ENCODE data around the gene IL37. TPM values are rescaled to one million over a fixed set of nuclear protein-coding genes. Genes with fewer than 3 reads are reported as not detected.

IL37 gene
- total and polyA plus RNA-seq, 2 of the 13 experiments (the other 11 are each of a cell fraction or from before 2014, with no cell fraction given): not detected

- TF ChIP-seq RBAK (CRISPR knock-in tag; IDR thresholded peaks at IDR 0.05) (no peak), ZNF660 (CRISPR knock-in tag; IDR thresholded peaks at IDR 0.05; ENCODE audit: borderline replicate concordance, low read depth) (no peak), ZFP41 (CRISPR knock-in tag; IDR thresholded peaks at IDR 0.05; ENCODE audit: borderline replicate concordance) (no peak), ESRRA (CRISPR knock-in tag; IDR thresholded peaks at IDR 0.05; ENCODE audit: low read depth) (no peak)
Measured at GRCh38 chr2:112889976-112890375, 21.0 kb upstream of the IL37 start (continued).

- no peak for DNase-seq (ENCODE audit: low spot score)
- no peak overlapping the region for H3K27ac ChIP-seq (ENCODE audit: extremely low read length, insufficient read depth, low read length)
- POLR2A ChIA-PET: no interaction called here
Measured at GRCh38 chr2:112891385-112891831, 19.6 kb upstream of the IL37 start.

GRCh38 chr2:112893752-112894151 is 17.2 kb upstream of the IL37 start:
- Histone ChIP-seq H4K20me1 (ENCODE audit: insufficient read depth, low read length) (no peaks in the 10 kb centered on the region), H3K4me3 (replicated peaks in 1 of 3; ENCODE audit: insufficient read depth in 1 of 3, low read depth in 2 of 3, low read length in 3 of 3) (no peak overlapping the region), H3K9ac (ENCODE audit: insufficient read depth, low read depth, low read length) (no peak overlapping the region), H3K4me1 (ENCODE audit: insufficient read depth, low read length) (no peaks in the 10 kb centered on the region), H3K4me2 (ENCODE audit: low read depth, low read length) (no peak overlapping the region), H3K9me3 (ENCODE audit: low read length) (no peaks in the 10 kb centered on the region), H3K27me3 (ENCODE audit: control insufficient read depth in 1 of 2, insufficient read depth in 2 of 2, low read length in 2 of 2) (peaks cover 0 to 17% of the 10 kb centered on the region in 2 experiments; a peak in 2 of 5 replicates), H3K27ac (ENCODE audit: extremely low read length, insufficient read depth, low read length) (no peak overlapping the region), H2AFZ (ENCODE audit: low read length) (no peak overlapping the region), H3K79me2 (ENCODE audit: insufficient read depth, low read length) (no peaks in the 10 kb centered on the region), H3K36me3 (replicated peaks in 1 of 2; ENCODE audit: control insufficient read depth in 1 of 2, insufficient read depth in 2 of 2, low read length in 2 of 2) (no peaks in the 10 kb centered on the region)
- in situ Hi-C loops (cut with HindIII; ENCODE audit: extremely low pct_ligation_motif_present, low pct_unique_long_range_greater_than_20kb): no loop called here
- DNase-seq (ENCODE audit: low spot score) (no peak), ATAC-seq (no peak), FAIRE-seq (no peak)
- intact Hi-C loops (cut with micrococcal nuclease; ENCODE audit: unreplicated experiment): no loop called here
- ChIA-PET POLR2A (no interaction called here), CTCF (ENCODE audit: low intra/inter-chr PET ratio, low total read pairs) (no interaction called here)
- no TSS peak for BruUV-seq (replicated peaks)
- TF ChIP-seq HNRNPK (IDR thresholded peaks at IDR 0.05; ENCODE audit: low read depth, low read length, poor library complexity, severe bottlenecking): no peak
- WGBS (ENCODE audit: low lambda C conversion rate): 29% methylated on average over 2 of the region's 2 CpGs

More at GRCh38 chr2:112891385-112891831, 19.6 kb upstream of the IL37 start:
- in situ Hi-C loops (cut with HindIII; ENCODE audit: extremely low pct_ligation_motif_present, low pct_unique_long_range_greater_than_20kb): no loop called here
- Histone ChIP-seq H3K4me3 (replicated peaks in 1 of 3; ENCODE audit: insufficient read depth in 1 of 3, low read depth in 2 of 3, low read length in 3 of 3) (no peak overlapping the region), H3K4me2 (ENCODE audit: low read depth, low read length) (no peak overlapping the region), H3K36me3 (replicated peaks in 1 of 2; ENCODE audit: control insufficient read depth in 1 of 2, insufficient read depth in 2 of 2, low read length in 2 of 2) (no peaks in the 10 kb centered on the region), H3K4me1 (ENCODE audit: insufficient read depth, low read length) (no peaks in the 10 kb centered on the region), H3K79me2 (ENCODE audit: insufficient read depth, low read length) (no peaks in the 10 kb centered on the region), H4K20me1 (ENCODE audit: insufficient read depth, low read length) (no peaks in the 10 kb centered on the region), H3K27me3 (ENCODE audit: control insufficient read depth in 1 of 2, insufficient read depth in 2 of 2, low read length in 2 of 2) (peaks cover 0 to 17% of the 10 kb centered on the region in 2 experiments; a peak in 2 of 5 replicates), H3K9ac (ENCODE audit: insufficient read depth, low read depth, low read length) (no peak overlapping the region), H3K9me3 (ENCODE audit: low read length) (no peaks in the 10 kb centered on the region), H2AFZ (ENCODE audit: low read length) (no peak overlapping the region)
- CTCF ChIA-PET (ENCODE audit: low intra/inter-chr PET ratio, low total read pairs): no interaction called here
- WGBS (ENCODE audit: low lambda C conversion rate): 44% methylated on average over 6 of the region's 6 CpGs
- TF ChIP-seq FOSL2 (CRISPR knock-in tag; IDR thresholded peaks at IDR 0.05) (0 out of 2 replicates have a peak, but pooled peaks have one; percentile 5), NPAS2 (CRISPR knock-in tag; IDR thresholded peaks at IDR 0.05; ENCODE audit: borderline replicate concordance) (no peak)
- ATAC-seq: no peak
- no peak for FAIRE-seq
- BruUV-seq (replicated peaks): no TSS peak
- intact Hi-C loops (cut with micrococcal nuclease; ENCODE audit: unreplicated experiment): no loop called here

Measured in HepG2 (cell line).